Upper lobe of left lung (tissue), 4 donors: Measurements from ENCODE around the gene CREBRF.

Experiments
- CTCF ChIP-seq, 6 experiments: fragments of 450-650 bp in 4 of 6; fragments of 200-600 bp in 2 of 6; sonication (generic) in 2 of 6; IDR thresholded peaks; one replicate each; pipeline ENCODE4 v1.5.1; 2016 to 2019; ENCODE audit warnings: antibody characterized with exemption in 6 of 6
- EP300 ChIP-seq, 4 donors: sonication (generic); formaldehyde crosslinking; IDR thresholded peaks; one replicate each; pipeline ENCODE4 v1.5.1; 2017; ENCODE audit warnings: antibody characterized with exemption in 4 of 4, control low read depth in 2 of 4
- POLR2A ChIP-seq, 4 donors: fragments of 450-650 bp; IDR thresholded peaks; one replicate each; pipeline ENCODE4 v1.5.1; 2016 to 2017; ENCODE audit warnings: antibody characterized with exemption in 4 of 4, mild to moderate bottlenecking in 2 of 4

- no peak for TF ChIP-seq CTCF (IDR thresholded peaks at IDR 0.05)
- TF ChIP-seq POLR2A (IDR thresholded peaks at IDR 0.05), result no peak
- TF ChIP-seq EP300 (IDR thresholded peaks at IDR 0.05), result no peak
These were observed 52.8 kb downstream of the CREBRF start for GRCh38 chr5:173108914-173109313.
